ENCODE data around the gene NUB1.

NUB1 gene

DNA sequence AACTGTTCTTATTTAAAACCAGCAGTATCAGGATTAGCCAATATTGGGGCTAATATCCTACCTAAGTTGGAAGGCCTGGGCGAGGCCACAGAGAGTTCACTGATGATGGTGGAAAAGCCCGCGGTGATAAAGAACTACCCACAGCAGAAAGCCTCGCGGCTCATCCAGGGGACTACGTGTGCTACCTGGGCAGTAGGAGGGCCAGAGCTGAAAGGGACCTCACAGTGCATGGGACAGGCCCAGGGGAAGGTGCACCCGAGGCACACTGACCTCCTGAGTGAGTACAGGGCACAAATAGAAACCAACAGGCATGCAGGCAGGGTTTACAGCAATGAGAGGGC lies 66.9 kb downstream of the NUB1 start:
- no peak for DNase-seq

- DNase-seq: peak; percentile 75
Observed at GRCh38 chr7:151408839-151409666, 67.4 kb downstream of the NUB1 start.

DNA sequence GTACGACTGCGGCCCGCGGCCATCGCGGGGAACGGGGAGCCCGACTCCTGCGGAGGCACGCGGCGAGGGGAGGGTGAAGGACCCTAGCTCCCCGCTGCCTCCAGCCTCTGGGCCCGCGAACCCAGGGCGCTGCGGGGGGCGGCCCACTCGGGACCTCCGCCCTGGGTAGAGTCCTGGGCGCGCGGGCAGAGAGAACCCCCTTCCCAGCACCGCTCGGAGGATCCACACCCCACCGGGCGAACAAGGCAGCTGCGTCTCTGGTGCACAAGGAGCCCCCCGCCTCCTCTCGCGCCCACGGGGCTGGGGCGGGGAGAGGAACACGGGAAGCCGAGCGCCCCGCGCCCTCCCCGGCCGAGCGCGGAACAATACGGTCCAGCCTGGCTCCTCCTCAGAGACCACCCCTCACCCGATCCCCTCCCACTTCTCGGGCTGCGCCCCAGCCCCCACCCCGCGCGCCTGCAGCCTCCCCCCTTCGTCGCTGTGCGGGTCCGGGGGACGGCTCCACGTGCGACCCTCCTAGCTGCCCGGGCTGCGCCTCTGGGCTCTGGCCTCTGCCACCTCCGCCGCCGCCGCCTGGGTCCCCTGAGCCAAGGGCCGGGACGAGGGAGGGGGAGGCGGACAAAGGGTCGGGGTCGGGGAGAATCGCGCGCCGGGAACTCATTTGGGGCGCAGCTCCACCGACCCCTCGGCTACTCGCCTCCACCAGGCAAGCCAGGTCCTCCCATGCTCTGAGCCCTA lies 68.2 kb downstream of the NUB1 start, which contains the start of gene WDR86:
TSS of gene WDR86 (minus strand) at position 372 of the 738 bp plus-strand sequence. CDS start 449 bp downstream, outside the sequence.
- peak; percentile 35 for DNase-seq

- peak; percentile 41 for DNase-seq
Observed at GRCh38 chr7:151410405-151411390, 69.1 kb downstream of the NUB1 start.

GRCh38 chr7:151411551-151411950 lies 69.9 kb downstream of the NUB1 start:
- DNase-seq: no peak

- no peak for DNase-seq
Observed at GRCh38 chr7:151412318-151412717, 70.7 kb downstream of the NUB1 start.

GRCh38 chr7:151413241-151413640 lies 71.6 kb downstream of the NUB1 start:
- DNase-seq: no peak

GRCh38 chr7:151415375-151416105 lies 73.9 kb downstream of the NUB1 start:
- no peak for DNase-seq

DNA sequence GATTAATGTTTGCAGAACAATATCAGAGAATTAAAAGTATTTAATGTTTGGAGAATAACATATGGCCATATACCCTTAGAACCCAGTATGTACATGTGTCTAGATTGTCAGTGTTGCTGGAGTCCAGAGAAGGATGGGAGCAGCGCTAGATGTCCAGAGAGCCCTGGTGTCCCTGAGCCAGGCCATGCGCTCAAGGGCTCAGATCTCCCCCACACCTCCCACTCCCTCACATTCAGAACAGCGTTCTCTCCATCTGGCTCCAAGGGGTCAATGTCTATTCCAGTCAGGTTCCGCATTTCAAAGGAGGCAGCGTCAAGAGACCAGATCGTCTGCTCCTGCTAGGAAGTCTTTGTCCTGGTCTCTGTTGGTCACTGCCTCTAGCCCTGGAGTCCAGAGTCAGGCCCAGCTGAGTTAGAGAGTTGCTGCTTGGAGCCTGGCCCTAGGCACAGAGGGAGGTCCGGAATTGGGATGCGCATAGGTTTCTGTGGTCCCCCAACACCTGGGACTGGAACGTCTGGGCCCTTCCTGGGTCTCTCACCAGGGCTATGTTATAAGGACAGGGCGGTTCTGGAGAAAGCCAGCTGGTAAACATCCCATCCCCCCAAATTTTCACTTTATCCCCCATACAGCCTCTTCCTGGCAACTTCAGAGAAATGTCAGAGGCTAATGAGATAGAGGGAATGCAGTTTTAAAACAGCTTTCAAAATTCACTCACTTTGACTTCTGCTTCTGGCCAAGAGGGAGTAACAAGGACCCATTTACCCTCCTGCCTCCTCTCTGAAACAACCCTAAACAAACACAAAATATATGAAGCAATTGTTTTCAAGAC lies 74.7 kb downstream of the NUB1 start:
- DNase-seq: no peak

GRCh38 chr7:151416941-151417315 lies 75.3 kb downstream of the NUB1 start:
- DNase-seq: no peak

- no peak for DNase-seq
Observed at GRCh38 chr7:151420144-151420543, 78.5 kb downstream of the NUB1 start.

DNA sequence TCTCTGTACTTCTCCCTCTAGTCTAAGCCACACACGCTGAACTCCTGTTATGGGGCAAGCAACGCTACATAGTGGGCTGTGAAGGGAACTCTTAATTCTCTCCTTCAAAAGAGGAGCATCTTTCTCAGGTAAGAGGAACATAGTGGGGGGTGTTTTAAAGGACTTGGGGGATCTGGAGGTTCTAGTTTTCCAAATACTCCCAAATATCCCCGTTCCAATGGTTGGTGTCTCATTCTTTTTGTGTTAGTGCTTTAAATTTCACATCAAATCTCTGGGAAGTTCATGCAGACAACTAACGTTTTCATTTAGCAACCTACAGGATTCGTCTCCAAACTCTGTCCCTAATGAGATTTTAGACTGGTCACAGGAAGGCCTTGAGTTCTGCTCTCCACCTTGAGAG lies 80.6 kb downstream of the NUB1 start:
- no peak for DNase-seq

DNA sequence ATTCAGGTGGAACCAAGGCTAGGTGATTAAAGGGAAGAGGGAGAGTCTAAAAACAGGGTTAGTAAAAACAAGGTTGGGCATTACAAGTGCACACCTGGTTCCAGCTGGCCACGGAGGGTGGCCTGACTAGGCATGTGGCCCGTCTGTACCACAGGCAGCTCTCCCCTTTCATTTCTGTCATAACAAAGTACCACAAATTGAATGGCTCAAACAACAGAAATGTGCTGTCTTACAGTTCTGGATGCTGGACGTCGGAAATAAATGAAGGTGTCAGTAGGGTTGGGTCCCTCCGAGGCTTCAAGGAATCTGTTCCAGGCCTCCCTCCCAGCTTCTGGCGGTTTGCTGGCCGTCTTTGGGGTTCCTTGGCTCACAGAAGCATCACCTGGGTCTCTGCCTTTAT lies 81.6 kb downstream of the NUB1 start:
- no peak for DNase-seq

- DNase-seq: no peak
Observed at GRCh38 chr7:151423936-151424335, 82.3 kb downstream of the NUB1 start.

GRCh38 chr7:151424799-151425198 lies 83.2 kb downstream of the NUB1 start:
- DNase-seq: no peak

GRCh38 chr7:151425670-151426440 lies 84.2 kb downstream of the NUB1 start:
- no peak for DNase-seq

DNA sequence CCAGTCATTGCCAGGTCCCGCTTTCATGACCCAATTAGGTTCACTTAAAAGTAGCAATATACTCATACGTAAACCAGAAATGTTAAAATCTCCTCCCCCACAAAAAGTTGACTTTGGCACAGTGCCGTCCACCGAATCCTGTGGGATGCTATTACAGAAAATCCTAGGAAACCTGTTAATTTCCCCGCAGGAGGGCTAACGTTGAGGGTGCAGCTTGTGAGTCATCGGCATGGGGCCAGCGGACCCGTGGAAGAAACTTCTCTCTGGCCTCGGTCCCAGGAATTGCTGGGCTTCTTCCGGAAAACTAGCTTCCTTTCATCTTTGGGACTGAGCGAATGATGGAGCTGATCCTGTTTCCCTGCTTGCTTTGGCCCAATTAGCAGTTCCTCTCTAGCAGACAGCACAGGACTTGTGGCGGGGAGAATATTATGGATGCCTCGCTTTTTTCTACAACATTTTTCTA lies 84.9 kb downstream of the NUB1 start:
- DNase-seq: no peak

DNA sequence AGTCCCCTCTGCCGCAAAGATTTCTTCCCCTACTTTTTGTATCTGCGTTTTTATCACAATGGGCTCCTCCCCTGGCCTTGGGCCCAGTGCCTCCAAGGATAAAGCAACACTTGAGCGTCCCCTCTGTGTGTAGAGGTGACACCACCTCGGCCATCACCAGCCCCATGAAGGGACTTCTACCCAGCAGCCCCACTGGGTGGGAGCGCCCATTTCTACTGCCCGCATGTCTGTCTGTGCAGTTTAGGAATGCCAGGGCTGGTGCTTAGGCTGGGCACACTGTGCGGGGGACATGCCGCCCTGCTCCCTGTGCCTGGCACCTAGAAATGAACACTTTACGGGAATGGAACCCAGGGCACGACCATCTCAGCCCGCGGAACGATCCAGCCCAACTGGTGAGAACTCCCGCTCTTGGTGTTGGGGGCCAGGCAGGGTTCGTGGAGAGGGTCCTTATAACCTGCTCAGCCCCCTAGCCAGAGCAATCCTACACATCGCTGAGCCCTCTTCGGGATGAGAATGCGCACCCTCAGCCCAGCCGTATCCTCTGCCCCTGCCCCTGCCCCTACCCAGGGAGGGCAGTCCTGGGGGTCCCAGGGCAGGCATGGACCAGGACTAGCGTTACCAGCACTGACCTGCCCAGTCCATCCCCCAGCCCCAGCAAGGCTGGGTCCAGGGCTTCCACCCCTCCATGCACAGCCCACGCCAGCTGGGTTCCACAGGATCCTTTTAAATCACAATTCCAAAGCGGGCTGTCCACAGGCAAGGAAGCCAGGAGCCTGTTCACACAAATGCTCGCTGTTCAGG lies 85.5 kb downstream of the NUB1 start:
- no peak for DNase-seq

- DNase-seq: no peak
Observed at GRCh38 chr7:151427705-151428377, 86.2 kb downstream of the NUB1 start.

Data from activated gamma-delta T cell treated with Interleukin-2 at 50 U/mL for 16 hours (primary cell).